Liver (tissue), 9 donors: ENCODE data around the gene MRPL10. TPM values are rescaled to one million over a fixed set of nuclear protein-coding genes. Genes with fewer than 3 reads are reported as not detected.
A peak's percentile ranks its signal among the peaks of the same experiment; 100 is the strongest.

Experiments
- DNase-seq: peaks from one replicate; pipeline ENCODE4 v3.0.0-alpha.2; 2017; ENCODE audit warnings: low spot score
- H3K27ac ChIP-seq, 2 donors: one replicate each; pipeline ENCODE4 v1.7.0; 2013; ENCODE audit warnings: inconsistent platforms in 2 of 2, low read length in 2 of 2, control low read depth in 1 of 2, low read depth in 1 of 2, mild to moderate bottlenecking in 1 of 2
- H3K27me3 ChIP-seq, 4 donors: one replicate each; pipeline versions ENCODE4 v1.6.1 to v1.7.0; 2013; ENCODE audit warnings: low read length in 3 of 4, inconsistent platforms in 1 of 4, mild to moderate bottlenecking in 1 of 4, moderate library complexity in 1 of 4; ENCODE audit not compliant: control insufficient read depth in 4 of 4, insufficient read depth in 4 of 4
- H3K36me3 ChIP-seq, 4 donors: one replicate each; pipeline versions ENCODE4 v1.6.1 to v1.7.0; 2013; ENCODE audit warnings: low read length in 3 of 4, mild to moderate bottlenecking in 3 of 4, low read depth in 1 of 4, moderate library complexity in 1 of 4; ENCODE audit not compliant: control insufficient read depth in 4 of 4, insufficient read depth in 3 of 4
- H3K4me1 ChIP-seq, 4 donors: one replicate each; pipeline versions ENCODE4 v1.6.1 to v1.7.0; 2013; ENCODE audit warnings: low read length in 3 of 4, mild to moderate bottlenecking in 3 of 4, moderate library complexity in 1 of 4; ENCODE audit not compliant: control insufficient read depth in 4 of 4, insufficient read depth in 4 of 4
- H3K4me3 ChIP-seq, 3 donors: one replicate each; pipeline versions ENCODE4 v1.6.1 to v1.7.0; 2013; ENCODE audit warnings: low read length in 3 of 3, control low read depth in 1 of 3, low read depth in 1 of 3, mild to moderate bottlenecking in 1 of 3
- H3K9ac ChIP-seq, 2 donors: one replicate each; pipeline ENCODE4 v1.7.0; 2013; ENCODE audit warnings: low read length in 2 of 2, mild to moderate bottlenecking in 2 of 2, moderate library complexity in 2 of 2, control low read depth in 1 of 2, low read depth in 1 of 2
- H3K9me3 ChIP-seq, 4 donors: one replicate each; pipeline versions ENCODE4 v1.6.1 to v1.7.0; 2013; ENCODE audit warnings: low read length in 3 of 4; ENCODE audit not compliant: control insufficient read depth in 4 of 4
- EGR1 ChIP-seq, 2 donors: IDR thresholded peaks; 2 replicates each; pipeline ENCODE4 v1.6.1; 2016 to 2018; ENCODE audit warnings: antibody characterized with exemption in 2 of 2, low read depth in 2 of 2
- FOXA1 ChIP-seq: IDR thresholded peaks from 2 replicates; pipeline ENCODE4 v1.6.1; 2016; ENCODE audit warnings: antibody characterized with exemption
- FOXA2 ChIP-seq: IDR thresholded peaks from 2 replicates; pipeline ENCODE4 v1.6.1; 2016; ENCODE audit warnings: antibody characterized with exemption
- GABPA ChIP-seq, 2 donors: IDR thresholded peaks in 1 of 2; conservative IDR thresholded peaks in 1 of 2; 2 replicates each; pipeline ENCODE4 v1.6.1; 2016; ENCODE audit warnings: antibody characterized with exemption in 2 of 2, mild to moderate bottlenecking in 1 of 2, moderate library complexity in 1 of 2
- HNF4A ChIP-seq, 2 donors: conservative IDR thresholded peaks; 2 replicates each; pipeline ENCODE4 v1.6.1; 2016; ENCODE audit warnings: antibody characterized with exemption in 2 of 2, mild to moderate bottlenecking in 2 of 2
- HNF4G ChIP-seq: IDR thresholded peaks from 2 replicates; pipeline ENCODE4 v1.6.1; 2016; ENCODE audit warnings: antibody characterized with exemption
- NR2F2 ChIP-seq: IDR thresholded peaks from 2 replicates; pipeline ENCODE4 v1.6.1; 2016; ENCODE audit warnings: antibody characterized with exemption
- RAD21 ChIP-seq, 2 donors: IDR thresholded peaks; 2 replicates each; pipeline ENCODE4 v1.6.1; 2016; ENCODE audit warnings: antibody characterized with exemption in 2 of 2, mild to moderate bottlenecking in 2 of 2
- RXRA ChIP-seq, 2 donors: IDR thresholded peaks; 2 replicates each; pipeline ENCODE4 v1.6.1; 2017 to 2018; ENCODE audit warnings: antibody characterized with exemption in 2 of 2, mild to moderate bottlenecking in 1 of 2
- SP1 ChIP-seq: IDR thresholded peaks from 2 replicates; pipeline ENCODE4 v1.6.1; 2018; ENCODE audit warnings: antibody characterized with exemption, mild to moderate bottlenecking
- TAF1 ChIP-seq: conservative IDR thresholded peaks from 2 replicates; pipeline ENCODE4 v1.6.1; 2016; ENCODE audit warnings: antibody characterized with exemption, mild to moderate bottlenecking
- YY1 ChIP-seq: IDR thresholded peaks from 2 replicates; pipeline ENCODE4 v1.6.1; 2016; ENCODE audit warnings: antibody characterized with exemption, mild to moderate bottlenecking
- WGBS: extraction: QIAGEN DNeasy Blood & Tissue Kit; methylation state at CpG from one replicate; pipeline ENCODE4 v1.1.7; 2013; 5-methylcytosine and 5-hydroxymethylcytosine counted together
- polyA plus RNA-seq, 2 donors: library from polyadenylated mRNA; stranded (reverse) in 1 of 2; unstranded in 1 of 2; fragments of 200-250 nt in 1 of 2; fragments of >200 nt in 1 of 2; fragmentation: Nextera tagmentation in 1 of 2; extraction: Ambion mirVana in 1 of 2; gene quantifications; one replicate each; pipeline versions ENCODE4 v1.2.1 to v1.2.3, GENCODE V29; 2013 to 2015
- total RNA-seq, 2 donors: library from RNA; depleted of rRNA; stranded (reverse); fragments of >200 nt; gene quantifications; one replicate each; pipeline ENCODE4 v1.2.3, GENCODE V29; 2014
- TF ChIP-seq, protein P1 (sequence below): fragments of 150-350 bp; IDR thresholded peaks from 2 replicates; pipeline ENCODE4 v1.5.1; 2017; ENCODE audit warnings: improper control_type of control experiment, low read depth, low read length; ENCODE audit not compliant: missing input control
- TF ChIP-seq, protein P2 (sequence below): IDR thresholded peaks from 2 replicates; pipeline ENCODE4 v1.6.1; 2016; ENCODE audit warnings: antibody characterized with exemption
- TF ChIP-seq, protein P3 (sequence below): IDR thresholded peaks from 2 replicates; pipeline ENCODE4 v1.6.1; 2016; ENCODE audit warnings: antibody characterized with exemption
- TF ChIP-seq, protein P4 (sequence below): IDR thresholded peaks from 2 replicates; pipeline ENCODE4 v1.6.1; 2016; ENCODE audit warnings: antibody characterized with exemption
- donor health status: healthy.
- donor health status: healthy.
- donor health status: healthy.
- donor health status: healthy.
- donor health status: healthy.

Gene MRPL10
- total and polyA plus RNA-seq, 4 donors, result 10.2 to 24.9 (median 12.9) TPM

DNA sequence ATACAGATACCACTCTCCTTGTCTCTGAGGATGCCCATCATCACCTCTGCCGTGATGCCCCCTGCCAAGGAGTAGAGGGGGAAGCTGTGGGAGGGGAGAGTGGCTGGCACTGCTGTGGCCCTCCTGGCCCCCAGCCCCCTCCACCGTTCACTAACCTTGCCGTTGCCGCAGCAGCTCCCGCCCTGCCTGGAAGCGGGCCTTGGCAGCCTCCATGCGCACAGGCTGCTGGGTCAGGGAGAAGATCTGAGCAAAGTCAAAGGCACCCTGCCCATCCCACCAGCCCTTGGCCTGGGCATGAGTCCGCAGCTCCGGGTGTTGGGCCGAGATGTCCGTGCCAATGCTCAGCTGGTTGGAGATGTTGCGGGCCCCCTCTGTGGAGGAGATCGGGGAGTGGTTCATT lies 7.3 kb upstream of the MRPL10 start (continued):
- TF ChIP-seq, protein P1, sequence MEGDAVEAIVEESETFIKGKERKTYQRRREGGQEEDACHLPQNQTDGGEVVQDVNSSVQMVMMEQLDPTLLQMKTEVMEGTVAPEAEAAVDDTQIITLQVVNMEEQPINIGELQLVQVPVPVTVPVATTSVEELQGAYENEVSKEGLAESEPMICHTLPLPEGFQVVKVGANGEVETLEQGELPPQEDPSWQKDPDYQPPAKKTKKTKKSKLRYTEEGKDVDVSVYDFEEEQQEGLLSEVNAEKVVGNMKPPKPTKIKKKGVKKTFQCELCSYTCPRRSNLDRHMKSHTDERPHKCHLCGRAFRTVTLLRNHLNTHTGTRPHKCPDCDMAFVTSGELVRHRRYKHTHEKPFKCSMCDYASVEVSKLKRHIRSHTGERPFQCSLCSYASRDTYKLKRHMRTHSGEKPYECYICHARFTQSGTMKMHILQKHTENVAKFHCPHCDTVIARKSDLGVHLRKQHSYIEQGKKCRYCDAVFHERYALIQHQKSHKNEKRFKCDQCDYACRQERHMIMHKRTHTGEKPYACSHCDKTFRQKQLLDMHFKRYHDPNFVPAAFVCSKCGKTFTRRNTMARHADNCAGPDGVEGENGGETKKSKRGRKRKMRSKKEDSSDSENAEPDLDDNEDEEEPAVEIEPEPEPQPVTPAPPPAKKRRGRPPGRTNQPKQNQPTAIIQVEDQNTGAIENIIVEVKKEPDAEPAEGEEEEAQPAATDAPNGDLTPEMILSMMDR, result no peak
- TF ChIP-seq NR2F2 (no peak), YY1 (no peak), FOXA2 (no peak), RAD21 (IDR thresholded peaks at IDR 0.05) (no peak), RXRA (IDR thresholded peaks at IDR 0.05) (no peak), TAF1 (no peak), HNF4A (conservative IDR thresholded peaks at IDR 0.05) (no peak), SP1 (no peak)
- TF ChIP-seq, protein P2, sequence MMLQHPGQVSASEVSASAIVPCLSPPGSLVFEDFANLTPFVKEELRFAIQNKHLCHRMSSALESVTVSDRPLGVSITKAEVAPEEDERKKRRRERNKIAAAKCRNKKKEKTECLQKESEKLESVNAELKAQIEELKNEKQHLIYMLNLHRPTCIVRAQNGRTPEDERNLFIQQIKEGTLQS, result no peak
- TF ChIP-seq, protein P3, sequence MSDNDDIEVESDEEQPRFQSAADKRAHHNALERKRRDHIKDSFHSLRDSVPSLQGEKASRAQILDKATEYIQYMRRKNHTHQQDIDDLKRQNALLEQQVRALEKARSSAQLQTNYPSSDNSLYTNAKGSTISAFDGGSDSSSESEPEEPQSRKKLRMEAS, result no peak

DNA sequence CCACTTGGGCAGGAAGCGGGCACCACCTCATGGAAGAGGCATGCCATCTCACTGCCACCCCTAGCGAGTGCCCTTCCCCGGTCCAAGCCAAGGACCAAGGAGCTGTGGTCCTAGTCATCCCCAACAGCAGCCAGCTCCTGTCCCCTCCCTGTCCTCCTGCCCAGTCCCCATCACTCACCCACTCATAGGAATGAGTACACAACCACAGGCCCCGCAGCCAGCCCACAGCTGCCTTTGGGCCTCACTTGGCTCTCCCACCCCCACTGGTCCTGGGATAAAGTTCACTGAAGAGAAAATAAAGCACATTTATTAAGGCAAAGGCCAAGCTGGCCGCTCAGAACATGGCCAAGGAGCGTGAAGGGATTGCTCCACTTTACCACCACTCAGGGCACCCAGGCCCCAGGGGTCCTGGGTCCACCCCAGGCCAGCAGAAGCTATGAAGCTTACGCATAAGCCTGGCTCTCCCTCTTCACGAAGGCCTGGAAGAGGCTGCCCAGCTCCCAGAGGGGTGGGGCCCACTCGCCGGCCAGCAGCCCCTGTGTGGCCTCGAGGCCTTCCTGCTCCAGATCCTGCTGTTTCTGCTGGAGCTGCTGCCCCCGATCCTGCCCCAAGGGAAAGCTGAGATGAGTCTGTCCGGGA lies 6.2 kb upstream of the MRPL10 start:
- no peak overlapping the region for H3K9ac ChIP-seq
- WGBS, result 64% methylated on average over 13 of the region's 13 CpGs
- peaks cover 0 to 15% (median 4%) of the 10 kb centered on the region in 4 donors for H3K36me3 ChIP-seq
- TF ChIP-seq EGR1 (IDR thresholded peaks at IDR 0.05; ENCODE audit: low read depth in 2 of 2) (no peak), FOXA1 (no peak), TAF1 (no peak), HNF4G (no peak), RXRA (IDR thresholded peaks at IDR 0.05) (no peak), RAD21 (IDR thresholded peaks at IDR 0.05) (no peak), SP1 (no peak), GABPA (IDR thresholded peaks at IDR 0.05 in 1 of 2, conservative IDR thresholded peaks at IDR 0.05 in 1 of 2) (no peak)
- H3K9me3 ChIP-seq, result no peaks in the 10 kb centered on the region
- H3K4me3 ChIP-seq, result no peak overlapping the region
- H3K27ac ChIP-seq, result no peak overlapping the region
- H3K4me1 ChIP-seq, result peaks cover 8 to 34% (median 24%) of the 10 kb centered on the region in 4 donors
- H3K27me3 ChIP-seq, result no peaks in the 10 kb centered on the region
- peak; percentile 42 for DNase-seq

DNA sequence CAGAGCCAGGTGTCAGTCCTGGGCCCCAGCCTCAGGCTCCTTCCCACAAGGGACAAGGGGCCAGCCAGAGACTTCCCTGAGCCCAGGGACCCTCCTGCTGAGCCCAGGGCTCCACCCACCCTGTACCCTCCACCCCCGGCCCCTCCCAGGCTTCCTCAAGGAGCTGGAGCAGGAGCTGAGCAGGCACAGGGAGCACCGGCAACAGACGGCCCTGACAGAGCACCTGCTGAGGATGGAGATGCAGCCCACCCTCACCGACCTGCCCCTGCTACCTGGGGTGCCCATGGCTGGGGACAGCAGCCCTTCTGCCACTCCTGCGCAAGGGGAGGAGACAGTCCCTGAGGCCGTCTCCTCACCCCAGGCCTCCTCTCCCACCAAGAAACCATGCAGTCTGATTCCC lies 5.3 kb upstream of the MRPL10 start:
- WGBS, result 92% methylated on average over 6 of the region's 6 CpGs

More for the DNA sequence above, 5.3 kb upstream of the MRPL10 start:
- Histone ChIP-seq H3K4me1 (peaks cover 7 to 38% (median 24%) of the 10 kb centered on the region in 4 donors), H3K9me3 (no peaks in the 10 kb centered on the region), H3K36me3 (peaks cover 0 to 15% (median 4%) of the 10 kb centered on the region in 4 donors), H3K27me3 (no peaks in the 10 kb centered on the region), H3K27ac (no peak overlapping the region), H3K9ac (no peak overlapping the region), H3K4me3 (no peak overlapping the region)
- TF ChIP-seq, protein P4, sequence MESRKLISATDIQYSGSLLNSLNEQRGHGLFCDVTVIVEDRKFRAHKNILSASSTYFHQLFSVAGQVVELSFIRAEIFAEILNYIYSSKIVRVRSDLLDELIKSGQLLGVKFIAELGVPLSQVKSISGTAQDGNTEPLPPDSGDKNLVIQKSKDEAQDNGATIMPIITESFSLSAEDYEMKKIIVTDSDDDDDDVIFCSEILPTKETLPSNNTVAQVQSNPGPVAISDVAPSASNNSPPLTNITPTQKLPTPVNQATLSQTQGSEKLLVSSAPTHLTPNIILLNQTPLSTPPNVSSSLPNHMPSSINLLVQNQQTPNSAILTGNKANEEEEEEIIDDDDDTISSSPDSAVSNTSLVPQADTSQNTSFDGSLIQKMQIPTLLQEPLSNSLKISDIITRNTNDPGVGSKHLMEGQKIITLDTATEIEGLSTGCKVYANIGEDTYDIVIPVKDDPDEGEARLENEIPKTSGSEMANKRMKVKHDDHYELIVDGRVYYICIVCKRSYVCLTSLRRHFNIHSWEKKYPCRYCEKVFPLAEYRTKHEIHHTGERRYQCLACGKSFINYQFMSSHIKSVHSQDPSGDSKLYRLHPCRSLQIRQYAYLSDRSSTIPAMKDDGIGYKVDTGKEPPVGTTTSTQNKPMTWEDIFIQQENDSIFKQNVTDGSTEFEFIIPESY, result no peak
- TF ChIP-seq FOXA2, result no peak
- TF ChIP-seq TAF1, result no peak
- TF ChIP-seq HNF4A (conservative IDR thresholded peaks at IDR 0.05), result no peak
- TF ChIP-seq, protein P2, result no peak
- TF ChIP-seq, protein P3, result no peak
- TF ChIP-seq, protein P1, result no peak
- no peak for TF ChIP-seq RXRA (IDR thresholded peaks at IDR 0.05)
- no peak for TF ChIP-seq FOXA1
- no peak for TF ChIP-seq RAD21 (IDR thresholded peaks at IDR 0.05)
- TF ChIP-seq EGR1 (IDR thresholded peaks at IDR 0.05; ENCODE audit: low read depth in 2 of 2), result no peak
- no peak for TF ChIP-seq HNF4G
- no peak for DNase-seq
